NCI-H2171 (cell line): ENCODE results near the gene PML.
A peak's percentile ranks its signal among the peaks of the same experiment; 100 is the strongest.

Experiments
- DNase-seq: peaks from one replicate; lab custom pipeline; 2025; lab: John Stamatoyannopoulos, UW

PML gene

DNA sequence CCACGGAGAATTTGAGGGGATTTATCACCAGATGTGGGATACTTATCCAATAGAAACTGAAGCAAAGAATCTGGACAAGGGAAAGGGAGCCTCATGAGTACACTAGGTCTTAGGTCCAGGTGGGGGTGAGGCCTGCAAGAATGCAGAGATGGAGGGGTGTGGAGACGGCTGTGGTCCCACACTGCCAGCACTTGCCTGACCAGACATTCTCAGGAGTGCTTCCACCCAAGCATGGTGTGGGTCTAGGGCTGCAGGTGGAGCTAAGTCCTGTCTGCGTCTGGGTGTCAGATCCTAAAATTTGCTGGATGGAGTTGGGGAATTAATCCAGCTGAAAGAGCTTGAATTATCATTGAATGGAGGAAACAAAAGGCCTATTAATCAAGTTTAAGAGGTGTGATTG, 14.4 kb downstream of the PML start:
- DNase-seq, result no peak

GRCh38 chr15:74010929-74011540, 16.5 kb downstream of the PML start:
- DNase-seq, result no peak

DNA sequence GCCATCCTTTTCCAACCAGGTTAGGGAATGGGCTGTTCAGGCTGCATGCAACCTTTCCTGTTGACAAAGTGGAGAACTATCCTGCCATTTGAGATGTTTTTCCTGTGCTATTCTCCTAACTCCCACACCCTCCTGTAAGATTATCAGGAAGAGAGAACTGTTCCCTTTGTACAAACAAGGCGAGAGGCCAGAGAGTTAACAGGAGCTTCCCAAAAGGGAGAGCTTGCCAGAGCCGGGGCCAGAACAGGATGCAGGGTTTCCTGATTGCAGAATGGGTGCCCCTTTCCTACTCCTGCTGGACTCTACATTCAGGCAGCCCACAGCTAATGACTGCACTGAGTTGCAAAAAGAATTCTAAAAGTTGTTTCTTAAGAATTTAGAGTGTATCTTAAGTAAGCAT, 17.1 kb downstream of the PML start:
- no peak for DNase-seq

DNA sequence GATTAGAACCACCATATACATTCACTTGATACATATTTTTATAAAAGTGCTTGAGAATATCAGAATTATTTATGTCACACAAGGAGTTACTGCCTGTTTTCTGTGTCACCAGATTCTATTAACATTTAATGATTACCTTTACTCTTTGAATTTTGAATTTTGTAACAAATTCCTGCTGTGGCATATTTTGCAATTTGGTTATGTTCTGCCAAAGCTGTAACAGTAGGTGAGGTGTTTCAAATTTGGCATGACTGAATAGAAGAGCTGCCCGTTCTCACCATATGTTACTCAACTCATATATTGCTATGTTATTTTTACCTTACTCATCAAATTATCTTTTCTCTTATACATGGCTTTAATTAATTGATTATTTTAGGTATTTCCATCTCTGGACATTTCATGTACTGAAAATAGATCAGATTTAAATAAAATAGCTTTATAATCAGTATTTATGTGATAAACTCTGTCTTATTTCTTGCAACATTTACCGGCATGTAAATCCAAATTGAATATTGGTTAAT, 18.9 kb downstream of the PML start:
- no peak for DNase-seq

DNA sequence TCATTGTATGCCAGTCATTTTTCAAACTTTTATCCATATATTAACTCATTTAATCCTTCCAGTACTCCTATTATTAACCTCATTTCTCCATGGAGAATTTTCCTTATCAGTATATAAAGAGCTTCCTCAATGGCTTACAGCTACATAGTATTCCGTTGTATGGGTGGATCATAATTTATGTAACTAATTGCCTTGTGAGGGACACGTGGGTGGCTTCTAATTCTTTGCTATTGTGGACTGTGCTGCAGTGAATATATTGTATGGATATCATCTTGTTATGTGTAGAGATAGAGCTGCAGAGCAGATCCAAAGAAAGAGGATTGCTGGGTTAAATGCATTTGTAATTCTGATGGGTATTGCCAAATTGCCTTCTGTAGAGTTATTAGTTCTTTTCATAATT, 25.2 kb downstream of the PML start:
- no peak for DNase-seq

DNA sequence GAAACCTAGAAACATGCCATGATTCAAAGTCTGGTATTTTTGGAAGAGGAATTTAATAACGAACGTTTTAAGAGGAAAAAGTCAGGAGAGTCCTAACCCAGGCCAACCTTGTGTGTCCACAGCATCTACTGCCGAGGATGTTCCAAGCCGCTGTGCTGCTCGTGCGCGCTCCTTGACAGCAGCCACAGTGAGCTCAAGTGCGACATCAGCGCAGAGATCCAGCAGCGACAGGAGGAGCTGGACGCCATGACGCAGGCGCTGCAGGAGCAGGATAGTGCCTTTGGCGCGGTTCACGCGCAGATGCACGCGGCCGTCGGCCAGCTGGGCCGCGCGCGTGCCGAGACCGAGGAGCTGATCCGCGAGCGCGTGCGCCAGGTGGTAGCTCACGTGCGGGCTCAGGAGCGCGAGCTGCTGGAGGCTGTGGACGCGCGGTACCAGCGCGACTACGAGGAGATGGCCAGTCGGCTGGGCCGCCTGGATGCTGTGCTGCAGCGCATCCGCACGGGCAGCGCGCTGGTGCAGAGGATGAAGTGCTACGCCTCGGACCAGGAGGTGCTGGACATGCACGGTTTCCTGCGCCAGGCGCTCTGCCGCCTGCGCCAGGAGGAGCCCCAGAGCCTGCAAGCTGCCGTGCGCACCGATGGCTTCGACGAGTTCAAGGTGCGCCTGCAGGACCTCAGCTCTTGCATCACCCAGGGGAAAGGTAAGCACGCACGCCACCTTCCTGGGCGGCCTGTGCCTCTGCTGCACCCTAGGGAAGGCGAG, 28.4 kb downstream of the PML start:
- no peak for DNase-seq

GRCh38 chr15:74024687-74025086, 30.2 kb downstream of the PML start:
- DNase-seq, result no peak

DNA sequence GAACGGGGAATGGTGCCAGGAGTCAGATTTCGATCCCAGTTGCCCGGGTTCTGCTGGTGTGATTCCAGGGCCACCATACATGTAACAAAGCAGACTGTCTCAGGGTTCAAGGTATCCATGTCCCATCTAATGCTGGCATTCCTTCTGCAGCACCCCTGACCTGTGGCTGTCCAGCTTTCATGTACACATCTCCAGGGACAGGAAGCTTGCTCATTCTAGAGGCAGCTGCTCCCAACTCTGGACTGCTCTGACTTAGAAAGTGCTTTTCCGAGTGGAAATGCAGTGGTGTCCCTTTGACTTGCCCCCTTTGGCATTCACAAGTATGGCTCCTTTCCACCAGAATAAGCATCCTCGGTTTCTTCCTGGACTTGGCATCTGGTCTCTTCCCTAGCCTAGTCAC, 30.9 kb downstream of the PML start:
- no peak for DNase-seq

DNA sequence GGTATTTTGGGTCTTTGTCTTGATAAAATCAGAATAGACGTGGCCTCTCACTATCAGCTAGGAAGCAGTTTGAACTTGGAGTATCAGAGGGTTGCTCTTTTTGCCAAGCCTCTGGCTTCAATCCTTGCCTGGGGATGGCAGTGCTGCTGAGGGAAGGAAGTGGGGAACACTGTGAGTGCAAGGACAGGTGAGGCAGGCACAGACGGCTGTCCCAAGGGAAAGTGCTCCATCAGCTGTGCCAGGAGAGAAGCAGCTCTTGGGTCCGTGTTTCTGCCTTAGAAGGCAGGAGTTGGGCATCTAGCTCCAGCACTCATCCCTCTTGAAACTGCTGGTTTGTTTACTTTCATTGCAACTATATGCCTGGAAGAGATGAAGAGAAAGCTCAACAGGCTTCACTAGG, 33.2 kb downstream of the PML start:
- DNase-seq, result peak; percentile 21

- DNase-seq, result no peak
These were observed 34.1 kb downstream of the PML start for GRCh38 chr15:74028646-74029045.

DNA sequence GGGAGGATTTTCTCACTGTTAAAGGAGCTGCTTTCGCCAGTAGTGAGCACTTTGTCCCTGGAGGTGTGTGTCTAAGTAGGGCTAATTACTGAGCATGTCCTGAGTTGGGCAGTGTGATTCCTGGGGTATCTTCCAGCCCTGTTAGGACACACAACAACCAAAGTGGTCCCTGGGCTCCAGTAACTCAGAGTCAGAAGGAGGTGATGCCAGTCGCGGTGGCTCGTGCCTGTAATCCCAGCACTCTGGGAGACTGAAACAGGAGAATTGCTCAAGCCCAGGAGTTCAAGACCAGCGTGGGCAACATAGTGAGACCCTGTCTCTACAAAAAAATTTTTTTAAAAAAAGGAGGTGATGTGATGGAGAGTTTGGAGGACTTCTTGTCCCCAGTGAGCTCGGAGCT, 37.5 kb downstream of the PML start:
- DNase-seq, result no peak

- no peak for DNase-seq
These were observed 38.4 kb downstream of the PML start for GRCh38 chr15:74032606-74033561.

GRCh38 chr15:74034206-74034755, 39.8 kb downstream of the PML start:
- no peak for DNase-seq

DNA sequence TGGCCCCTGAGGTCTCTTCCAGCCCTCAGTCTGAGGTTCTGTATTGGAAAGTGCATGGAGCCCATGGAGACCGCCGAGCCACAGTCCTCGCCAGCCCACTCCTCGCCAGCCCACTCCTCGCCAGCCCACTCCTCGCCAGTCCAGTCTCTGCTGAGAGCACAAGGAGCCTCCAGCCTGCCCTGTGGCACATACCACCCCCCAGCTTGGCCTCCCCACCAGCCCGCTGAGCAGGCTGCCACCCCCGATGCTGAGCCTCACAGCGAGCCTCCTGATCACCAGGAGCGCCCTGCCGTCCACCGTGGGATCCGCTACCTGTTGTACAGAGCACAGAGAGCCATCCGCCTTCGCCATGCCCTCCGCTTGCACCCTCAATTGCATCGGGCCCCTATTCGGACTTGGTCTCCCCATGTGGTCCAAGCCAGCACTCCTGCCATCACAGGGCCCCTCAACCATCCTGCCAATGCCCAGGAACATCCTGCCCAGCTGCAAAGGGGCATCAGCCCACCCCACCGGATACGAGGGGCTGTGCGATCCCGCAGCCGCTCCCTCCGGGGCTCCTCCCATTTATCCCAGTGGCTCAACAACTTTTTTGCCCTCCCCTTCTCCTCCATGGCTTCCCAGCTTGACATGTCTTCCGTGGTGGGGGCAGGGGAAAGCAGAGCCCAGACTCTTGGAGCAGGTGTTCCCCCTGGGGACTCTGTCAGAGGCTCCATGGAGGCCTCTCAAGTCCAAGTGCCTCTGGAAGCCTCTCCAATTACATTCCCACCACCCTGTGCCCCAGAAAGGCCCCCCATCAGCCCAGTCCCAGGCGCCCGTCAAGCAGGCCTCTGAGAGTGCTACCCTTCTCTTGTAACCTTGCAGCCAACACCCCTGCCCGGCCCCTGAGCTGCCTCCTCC, 40.9 kb downstream of the PML start:
- DNase-seq, result no peak

GRCh38 chr15:74036271-74037170, 42.0 kb downstream of the PML start:
- no peak for DNase-seq

- no peak for DNase-seq
These were observed 42.9 kb downstream of the PML start for GRCh38 chr15:74037171-74038117.

GRCh38 chr15:74038707-74039655, 44.5 kb downstream of the PML start:
- DNase-seq, result no peak

- no peak for DNase-seq
These were observed 45.1 kb downstream of the PML start for GRCh38 chr15:74039656-74040010.
